ACHN (cell line): ENCODE results near the gene PRICKLE3.
A peak's percentile ranks its signal among the peaks of the same experiment; 100 is the strongest.
"Not testable (repeated sequence)": the region's sequence is repeated elsewhere in the genome, so short reads cannot be mapped to it uniquely, and the experiment has no call there.

ENCODE experiments used
- DNase-seq: peaks from one replicate; pipeline ENCODE4 v3.0.0-alpha.2; 2015
- in situ Hi-C: cut with HindIII; loops from 2 replicates; pipeline ENCODE4 v1.10.0; 2017; ENCODE audit warnings: low sequenced_read_pairs, low pct_ligation_motif_present, low pct_unique_long_range_greater_than_20kb

The PRICKLE3 gene

GRCh38 chrX:49188468-49189076 lies 2.4 kb upstream of the PRICKLE3 start:
- in situ Hi-C loops: no loop called here
- DNase-seq: no peak

GRCh38 chrX:49187526-49187925 lies 1.4 kb upstream of the PRICKLE3 start:
- no peak for DNase-seq
- in situ Hi-C loops: no loop called here

GRCh38 chrX:49187028-49187394 lies 838 bp upstream of the PRICKLE3 start:
- no peak for DNase-seq
- in situ Hi-C loops: no loop called here

- in situ Hi-C loops: no loop called here
- DNase-seq: peak; percentile 88
These were observed 1.6 kb downstream of the PRICKLE3 start for GRCh38 chrX:49184294-49185281.

GRCh38 chrX:49183701-49184281 lies 2.4 kb downstream of the PRICKLE3 start:
- DNase-seq: no peak
- in situ Hi-C loops: no loop called here

- DNase-seq: no peak
- in situ Hi-C loops: no loop called here
These were observed 6.8 kb downstream of the PRICKLE3 start for GRCh38 chrX:49179358-49179757.

GRCh38 chrX:49178537-49178936 lies 7.6 kb downstream of the PRICKLE3 start:
- in situ Hi-C loops: no loop called here
- DNase-seq: no peak

GRCh38 chrX:49177873-49178480 lies 8.2 kb downstream of the PRICKLE3 start:
- in situ Hi-C loops: no loop called here
- DNase-seq: no peak

- no peak for DNase-seq
- in situ Hi-C loops: no loop called here
These were observed 8.8 kb downstream of the PRICKLE3 start for GRCh38 chrX:49177338-49177833.

- no peak for DNase-seq
- in situ Hi-C loops: no loop called here
These were observed 9.5 kb downstream of the PRICKLE3 start for GRCh38 chrX:49176421-49177326.

- DNase-seq: no peak
- in situ Hi-C loops: no loop called here
These were observed 10.5 kb downstream of the PRICKLE3 start for GRCh38 chrX:49175435-49176274.

- in situ Hi-C loops: no loop called here
- no peak for DNase-seq
These were observed 11.4 kb downstream of the PRICKLE3 start for GRCh38 chrX:49174723-49175122.

- DNase-seq, in situ Hi-C loops: not testable (repeated sequence)
These were observed 12.6 kb downstream of the PRICKLE3 start for GRCh38 chrX:49173544-49173943.

GRCh38 chrX:49172280-49172780 lies 13.8 kb downstream of the PRICKLE3 start:
- in situ Hi-C loops: no loop called here
- peak; percentile 51 for DNase-seq

- DNase-seq: peak; percentile 43
- in situ Hi-C loops: no loop called here
These were observed 14.4 kb downstream of the PRICKLE3 start, which contains the start of gene PLP2 for GRCh38 chrX:49171752-49172279. PLP2 (plus strand) TSS chrX:49171898; CDS start chrX:49172001, 103 bp downstream.

- no peak for DNase-seq
- in situ Hi-C loops: no loop called here
These were observed 18.4 kb downstream of the PRICKLE3 start for GRCh38 chrX:49167740-49168108.
